ENCODE results near the gene DMBT1.

DMBT1 gene

GRCh38 chr10:122548407-122549085 lies 12.0 kb upstream of the DMBT1 start:
- DNase-seq (ENCODE audit: low read depth, low spot score), result no peak
- H3K9ac ChIP-seq (ENCODE audit: insufficient read length, low read depth), result no peak overlapping the region
- no peaks in the 10 kb centered on the region for H3K4me1 ChIP-seq (ENCODE audit: insufficient read depth, insufficient read length)
- no peak overlapping the region for H3K4me3 ChIP-seq (ENCODE audit: insufficient read length, low read depth)
- no peak for TF ChIP-seq ZNF274 (IDR thresholded peaks at IDR 0.05; ENCODE audit: low read depth, low read length)
- TF ChIP-seq SUZ12 (IDR thresholded peaks at IDR 0.05; ENCODE audit: extremely low read depth, insufficient read depth, insufficient read length), result no peak
- no peak for TF ChIP-seq YY1 (IDR thresholded peaks at IDR 0.05; ENCODE audit: insufficient read depth, insufficient read length)
- no peaks in the 10 kb centered on the region for H3K27me3 ChIP-seq (ENCODE audit: insufficient read depth, insufficient read length)
- no peaks in the 10 kb centered on the region for H3K36me3 ChIP-seq (ENCODE audit: insufficient read depth, insufficient read length, low read length)
- no peaks in the 10 kb centered on the region for H3K9me3 ChIP-seq (ENCODE audit: insufficient read depth, low read length)

- no peak for DNase-seq (ENCODE audit: low read depth, low spot score)
- no peaks in the 10 kb centered on the region for H3K36me3 ChIP-seq (ENCODE audit: insufficient read depth, insufficient read length, low read length)
- H3K4me1 ChIP-seq (ENCODE audit: insufficient read depth, insufficient read length), result no peaks in the 10 kb centered on the region
- no peak overlapping the region for H3K4me3 ChIP-seq (ENCODE audit: insufficient read length, low read depth)
- H3K27me3 ChIP-seq (ENCODE audit: insufficient read depth, insufficient read length), result no peaks in the 10 kb centered on the region
- TF ChIP-seq SUZ12 (IDR thresholded peaks at IDR 0.05; ENCODE audit: extremely low read depth, insufficient read depth, insufficient read length), result no peak
- TF ChIP-seq ZNF274 (IDR thresholded peaks at IDR 0.05; ENCODE audit: low read depth, low read length), result no peak
- no peak for TF ChIP-seq YY1 (IDR thresholded peaks at IDR 0.05; ENCODE audit: insufficient read depth, insufficient read length)
- no peaks in the 10 kb centered on the region for H3K9me3 ChIP-seq (ENCODE audit: insufficient read depth, low read length)
- H3K9ac ChIP-seq (ENCODE audit: insufficient read length, low read depth), result no peak overlapping the region
Observed at GRCh38 chr10:122549636-122550035, 10.9 kb upstream of the DMBT1 start.

GRCh38 chr10:122550427-122550826 lies 10.1 kb upstream of the DMBT1 start:
- Histone ChIP-seq H3K4me1 (ENCODE audit: insufficient read depth, insufficient read length) (no peaks in the 10 kb centered on the region), H3K4me3 (ENCODE audit: insufficient read length, low read depth) (no peak overlapping the region), H3K9me3 (ENCODE audit: insufficient read depth, low read length) (no peaks in the 10 kb centered on the region), H3K36me3 (ENCODE audit: insufficient read depth, insufficient read length, low read length) (no peaks in the 10 kb centered on the region), H3K9ac (ENCODE audit: insufficient read length, low read depth) (no peak overlapping the region), H3K27me3 (ENCODE audit: insufficient read depth, insufficient read length) (no peaks in the 10 kb centered on the region)
- DNase-seq (ENCODE audit: low read depth, low spot score), result no peak
- TF ChIP-seq ZNF274 (IDR thresholded peaks at IDR 0.05; ENCODE audit: low read depth, low read length) (no peak), SUZ12 (IDR thresholded peaks at IDR 0.05; ENCODE audit: extremely low read depth, insufficient read depth, insufficient read length) (no peak), YY1 (IDR thresholded peaks at IDR 0.05; ENCODE audit: insufficient read depth, insufficient read length) (no peak)

GRCh38 chr10:122550983-122551382 lies 9.6 kb upstream of the DMBT1 start:
- no peaks in the 10 kb centered on the region for H3K27me3 ChIP-seq (ENCODE audit: insufficient read depth, insufficient read length)
- H3K4me1 ChIP-seq (ENCODE audit: insufficient read depth, insufficient read length), result no peaks in the 10 kb centered on the region
- H3K4me3 ChIP-seq (ENCODE audit: insufficient read length, low read depth), result no peak overlapping the region
- DNase-seq (ENCODE audit: low read depth, low spot score), result no peak
- TF ChIP-seq SUZ12 (IDR thresholded peaks at IDR 0.05; ENCODE audit: extremely low read depth, insufficient read depth, insufficient read length) (no peak), YY1 (IDR thresholded peaks at IDR 0.05; ENCODE audit: insufficient read depth, insufficient read length) (no peak), ZNF274 (IDR thresholded peaks at IDR 0.05; ENCODE audit: low read depth, low read length) (no peak)
- no peaks in the 10 kb centered on the region for H3K9me3 ChIP-seq (ENCODE audit: insufficient read depth, low read length)
- no peak overlapping the region for H3K9ac ChIP-seq (ENCODE audit: insufficient read length, low read depth)
- H3K36me3 ChIP-seq (ENCODE audit: insufficient read depth, insufficient read length, low read length), result no peaks in the 10 kb centered on the region

GRCh38 chr10:122551450-122551849 lies 9.1 kb upstream of the DMBT1 start:
- Histone ChIP-seq H3K4me3 (ENCODE audit: insufficient read length, low read depth) (no peak overlapping the region), H3K4me1 (ENCODE audit: insufficient read depth, insufficient read length) (no peaks in the 10 kb centered on the region), H3K9me3 (ENCODE audit: insufficient read depth, low read length) (no peaks in the 10 kb centered on the region), H3K27me3 (ENCODE audit: insufficient read depth, insufficient read length) (no peaks in the 10 kb centered on the region), H3K9ac (ENCODE audit: insufficient read length, low read depth) (no peak overlapping the region), H3K36me3 (ENCODE audit: insufficient read depth, insufficient read length, low read length) (no peaks in the 10 kb centered on the region)
- no peak for DNase-seq (ENCODE audit: low read depth, low spot score)
- no peak for TF ChIP-seq SUZ12 (IDR thresholded peaks at IDR 0.05; ENCODE audit: extremely low read depth, insufficient read depth, insufficient read length)
- TF ChIP-seq YY1 (IDR thresholded peaks at IDR 0.05; ENCODE audit: insufficient read depth, insufficient read length), result no peak
- no peak for TF ChIP-seq ZNF274 (IDR thresholded peaks at IDR 0.05; ENCODE audit: low read depth, low read length)

- H3K4me1 ChIP-seq (ENCODE audit: insufficient read depth, insufficient read length), result no peaks in the 10 kb centered on the region
- H3K36me3 ChIP-seq (ENCODE audit: insufficient read depth, insufficient read length, low read length), result no peaks in the 10 kb centered on the region
- no peak overlapping the region for H3K9ac ChIP-seq (ENCODE audit: insufficient read length, low read depth)
- no peak for DNase-seq (ENCODE audit: low read depth, low spot score)
- H3K27me3 ChIP-seq (ENCODE audit: insufficient read depth, insufficient read length), result no peaks in the 10 kb centered on the region
- TF ChIP-seq SUZ12 (IDR thresholded peaks at IDR 0.05; ENCODE audit: extremely low read depth, insufficient read depth, insufficient read length) (no peak), YY1 (IDR thresholded peaks at IDR 0.05; ENCODE audit: insufficient read depth, insufficient read length) (no peak), ZNF274 (IDR thresholded peaks at IDR 0.05; ENCODE audit: low read depth, low read length) (no peak)
- no peaks in the 10 kb centered on the region for H3K9me3 ChIP-seq (ENCODE audit: insufficient read depth, low read length)
- no peak overlapping the region for H3K4me3 ChIP-seq (ENCODE audit: insufficient read length, low read depth)
Observed at GRCh38 chr10:122553341-122553740, 7.2 kb upstream of the DMBT1 start.

DNA sequence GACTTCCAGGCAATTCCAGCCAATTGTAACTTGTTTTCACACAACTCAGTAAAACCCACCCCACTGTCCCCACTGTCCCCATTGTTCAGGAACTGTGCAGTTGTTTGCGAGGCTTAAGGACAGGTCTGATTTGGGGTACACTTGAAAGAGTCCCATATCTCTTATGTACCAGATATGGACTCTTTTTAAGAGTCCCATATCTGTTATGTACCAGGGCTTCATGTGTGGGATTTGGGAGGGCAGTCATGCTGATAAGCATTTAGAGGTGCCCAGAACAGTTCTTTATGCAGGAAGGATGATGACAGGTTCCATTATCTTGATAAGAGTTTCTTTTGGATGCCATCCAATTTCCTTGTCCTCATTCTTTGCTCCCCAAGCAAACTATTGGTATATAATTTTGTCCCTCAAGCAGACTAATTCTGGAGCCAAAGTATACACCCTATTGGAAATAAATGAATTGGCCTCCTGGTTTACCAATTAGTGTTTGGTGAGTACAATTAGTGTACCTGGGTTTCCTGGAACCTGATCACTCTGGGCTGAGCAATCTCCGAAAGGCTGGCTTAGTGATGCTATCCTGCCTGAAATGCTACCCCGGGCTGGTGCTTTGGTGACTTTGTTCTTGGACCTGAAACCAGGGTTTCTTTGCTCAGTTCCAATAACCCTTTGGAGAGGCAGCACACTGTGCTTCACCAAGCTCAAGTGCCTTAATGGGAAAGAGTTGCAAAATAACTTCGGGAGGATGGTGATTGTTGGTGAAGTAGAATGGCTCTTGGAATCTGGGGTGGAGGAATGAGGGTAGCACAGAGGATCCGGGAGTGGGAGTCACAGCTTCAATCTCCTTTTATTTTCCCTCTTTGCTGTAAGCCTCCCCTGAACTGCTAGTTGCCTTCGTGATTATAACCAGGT lies 6.2 kb upstream of the DMBT1 start:
- no peak for TF ChIP-seq YY1 (IDR thresholded peaks at IDR 0.05; ENCODE audit: insufficient read depth, insufficient read length)
- TF ChIP-seq ZNF274 (IDR thresholded peaks at IDR 0.05; ENCODE audit: low read depth, low read length), result no peak
- TF ChIP-seq SUZ12 (IDR thresholded peaks at IDR 0.05; ENCODE audit: extremely low read depth, insufficient read depth, insufficient read length), result no peak
- no peak for DNase-seq (ENCODE audit: low read depth, low spot score)
- no peaks in the 10 kb centered on the region for H3K9me3 ChIP-seq (ENCODE audit: insufficient read depth, low read length)
- no peaks in the 10 kb centered on the region for H3K36me3 ChIP-seq (ENCODE audit: insufficient read depth, insufficient read length, low read length)
- H3K4me3 ChIP-seq (ENCODE audit: insufficient read length, low read depth), result no peak overlapping the region
- no peaks in the 10 kb centered on the region for H3K4me1 ChIP-seq (ENCODE audit: insufficient read depth, insufficient read length)
- no peak overlapping the region for H3K9ac ChIP-seq (ENCODE audit: insufficient read length, low read depth)
- no peaks in the 10 kb centered on the region for H3K27me3 ChIP-seq (ENCODE audit: insufficient read depth, insufficient read length)
